ENCODE results near the gene MSI2. TPM values are rescaled to one million over a fixed set of nuclear protein-coding genes. Genes with fewer than 3 reads are reported as not detected.

Gene MSI2
- total and polyA plus RNA-seq, 2 experiments from 2014 or later, result 18.9 to 41.8 TPM

DNA sequence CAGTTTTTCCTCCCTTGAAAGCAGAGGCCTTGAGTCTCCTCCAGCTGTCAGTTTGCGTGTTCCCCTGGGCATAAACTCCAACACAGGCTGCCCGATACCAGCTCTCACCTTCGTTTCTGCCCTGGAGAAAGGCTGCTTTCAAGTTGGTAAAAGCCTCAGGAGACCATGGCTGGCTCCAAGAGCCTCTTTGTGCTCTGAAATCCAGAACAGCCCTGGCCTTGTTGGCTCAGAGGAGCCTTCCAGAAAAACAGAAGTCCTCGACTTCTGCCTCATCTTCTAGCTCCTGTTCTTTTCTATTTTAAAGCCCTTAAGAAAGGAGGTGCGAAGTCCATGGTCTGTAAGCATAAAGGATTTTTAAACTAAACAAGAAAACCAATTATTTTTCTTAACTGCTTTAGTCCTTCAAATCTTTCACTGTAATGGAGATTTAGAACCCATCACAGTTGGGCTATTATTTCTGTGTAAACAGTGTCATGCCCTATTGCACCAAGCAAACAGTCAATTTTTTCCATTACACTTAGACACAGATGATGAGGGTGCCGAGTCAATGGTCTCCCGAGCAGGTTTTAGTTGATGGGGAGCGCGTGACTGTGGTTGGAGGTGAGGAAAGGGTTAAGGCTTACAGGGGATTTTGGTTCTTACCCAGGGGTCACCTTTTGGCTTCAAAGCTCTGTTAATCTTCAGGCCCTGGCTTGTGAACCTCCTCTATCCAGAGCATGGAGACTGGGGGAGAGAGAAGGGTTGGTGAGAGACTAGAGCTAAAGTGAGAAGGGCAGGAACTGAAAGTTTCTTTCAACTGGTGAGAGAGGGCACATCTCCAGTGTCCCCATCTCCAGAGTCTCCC is 212.8 kb downstream of the MSI2 start (continued):
- no peak for TF ChIP-seq ZNF462 (CRISPR knock-in tag; IDR thresholded peaks at IDR 0.05)
- no peak for TF ChIP-seq NANOG (IDR thresholded peaks at IDR 0.05; ENCODE audit: borderline replicate concordance)

- Histone ChIP-seq H3K36me3 (ENCODE audit: insufficient read depth) (no peaks in the 10 kb centered on the region), H4K20me1 (replicated peaks; ENCODE audit: insufficient read depth) (no peaks in the 10 kb centered on the region; the same call in 1 of the 2 replicates), H3K4me2 (no peak overlapping the region), H3K9me2 (ENCODE audit: insufficient read depth) (no peaks in the 10 kb centered on the region), H3F3A (replicated peaks; ENCODE audit: low read depth) (no peaks in the 10 kb centered on the region; the same call in 1 of the 2 replicates), H3K27me3 (ENCODE audit: insufficient read depth) (no peaks in the 10 kb centered on the region), H3K79me2 (replicated peaks; ENCODE audit: insufficient read depth) (peaks cover 12% of the 10 kb centered on the region; the same call in 1 of the 2 replicates), H2AFZ (no peak overlapping the region), H3K4me1 (ENCODE audit: insufficient read depth) (peaks cover 57% of the 10 kb centered on the region), H3K27ac (ENCODE audit: low read depth) (no peak overlapping the region), H3K4me3 (no peak overlapping the region)
- DNase-seq (ENCODE audit: low spot score) (no peak), ATAC-seq (no peak)
- peaks cover 10% of the 10 kb centered on the region for H3K27me3 Mint-ChIP-seq (ENCODE audit: insufficient read depth, low read depth, poor library complexity)
- H3K9me3 Mint-ChIP-seq, result no peaks in the 10 kb centered on the region; the same call in 1 of the 3 replicates
- peaks cover 82% of the 10 kb centered on the region for H3K4me1 Mint-ChIP-seq
- H3K36me3 Mint-ChIP-seq (ENCODE audit: low read depth), result no peaks in the 10 kb centered on the region
- no peak overlapping the region for H3K27ac Mint-ChIP-seq
- no peak overlapping the region for H3K4me3 Mint-ChIP-seq
- no peak for TF ChIP-seq REST (IDR thresholded peaks at IDR 0.05; ENCODE audit: unreplicated experiment)
- no peak for TF ChIP-seq NANOG (IDR thresholded peaks at IDR 0.05; ENCODE audit: borderline replicate concordance)
- no peak for TF ChIP-seq CREB1 (CRISPR knock-in tag; IDR thresholded peaks at IDR 0.05; ENCODE audit: low read depth)
- no peak for TF ChIP-seq EZH2phosphoT487 (IDR thresholded peaks at IDR 0.05; ENCODE audit: unreplicated experiment)
- TF ChIP-seq POLR2AphosphoS5 (IDR thresholded peaks at IDR 0.05; ENCODE audit: low read depth), result no peak
- no peak for TF ChIP-seq ETS1 (IDR thresholded peaks at IDR 0.05)
- no peak for TF ChIP-seq EZH2 (IDR thresholded peaks at IDR 0.05; ENCODE audit: low read depth, unreplicated experiment)
- TF ChIP-seq ZNF331 (CRISPR knock-in tag; IDR thresholded peaks at IDR 0.05; ENCODE audit: low read depth), result no peak
- TF ChIP-seq STAT1 (IDR thresholded peaks at IDR 0.05; ENCODE audit: unreplicated experiment), result no peak
- no peak for TF ChIP-seq JUNB (IDR thresholded peaks at IDR 0.05; ENCODE audit: unreplicated experiment)
These were observed 214.6 kb downstream of the MSI2 start for GRCh38 chr17:57470906-57471305.

All from GM23338 (cell line).